Measurements from ENCODE around the gene GEMIN5. TPM values are rescaled to one million over a fixed set of nuclear protein-coding genes. Genes with fewer than 3 reads are reported as not detected.

The GEMIN5 gene
- total and polyA plus RNA-seq, 2 of the 13 experiments (the other 11 are each of a cell fraction or from before 2014, with no cell fraction given) = 6.6 to 28.6 TPM

- TF ChIP-seq ZNF512B (CRISPR knock-in tag; IDR thresholded peaks at IDR 0.05; ENCODE audit: borderline replicate concordance) (no peak), ZZZ3 (CRISPR knock-in tag; IDR thresholded peaks at IDR 0.05; ENCODE audit: borderline replicate concordance) (peak; percentile 53; the same call in 1 of the 2 replicates), POGK (CRISPR knock-in tag; conservative IDR thresholded peaks at IDR 0.05) (peak; percentile 77; the same call in 1 of the 2 replicates), ZFP36L1 (CRISPR knock-in tag; IDR thresholded peaks at IDR 0.05) (no peak), ZNF564 (CRISPR knock-in tag; IDR thresholded peaks at IDR 0.05) (0 out of 2 replicates have a peak, but pooled peaks have one; percentile 68), LCORL (IDR thresholded peaks at IDR 0.05) (no peak), LCORL (CRISPR knock-in tag; IDR thresholded peaks at IDR 0.05) (peak; percentile 56), EP300 (IDR thresholded peaks at IDR 0.05; ENCODE audit: low read depth in 2 of 2, low read length in 2 of 2) (peak in 1 of 2 experiments; percentile 13; a peak in 1 of 4 replicates), EP300 (CRISPR knock-in tag; IDR thresholded peaks at IDR 0.05; ENCODE audit: borderline replicate concordance) (peak; percentile 64), KDM4B (CRISPR knock-in tag; IDR thresholded peaks at IDR 0.05) (peak; percentile 90), NAIF1 (CRISPR knock-in tag; IDR thresholded peaks at IDR 0.05; ENCODE audit: borderline replicate concordance) (no peak), POGZ (CRISPR knock-in tag; IDR thresholded peaks at IDR 0.05) (peak; percentile 88), ZNF678 (CRISPR knock-in tag; IDR thresholded peaks at IDR 0.05) (no peak), ZBTB25 (CRISPR knock-in tag; IDR thresholded peaks at IDR 0.05) (peak; percentile 86), ZNF574 (CRISPR knock-in tag; IDR thresholded peaks at IDR 0.05) (peak; percentile 99), ZMAT3 (CRISPR knock-in tag; conservative IDR thresholded peaks at IDR 0.05) (0 out of 2 replicates have a peak, but pooled peaks have one; percentile 40), DBP (CRISPR knock-in tag; IDR thresholded peaks at IDR 0.05; ENCODE audit: not compliant biosample characterization) (peak; percentile 32)
These were observed 79.6 kb downstream of the GEMIN5 start, which contains the start of gene CNOT8 (continued) for GRCh38 chr5:154858297-154858971.

Measured in HepG2 (cell line).